ENCODE results near the gene SYCP2.

The SYCP2 gene

DNA sequence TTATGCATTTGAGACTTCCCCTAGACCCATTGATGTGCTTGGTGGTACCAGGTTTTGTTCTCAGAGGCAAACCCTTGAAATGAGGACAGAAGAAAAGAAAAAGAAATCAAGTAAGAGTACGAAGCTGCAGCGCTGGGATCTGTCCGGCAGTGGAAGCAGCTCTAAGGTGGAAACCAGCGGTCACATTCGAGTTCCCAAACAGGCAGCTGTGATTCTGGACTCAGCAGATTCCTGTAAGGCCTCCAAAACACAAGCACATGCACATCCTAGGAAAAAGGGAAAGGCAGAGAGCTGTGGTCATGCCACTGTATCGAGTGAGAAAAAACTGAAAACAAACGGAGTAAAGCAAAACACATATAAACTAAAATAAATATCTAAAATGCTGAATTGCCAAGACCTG lies 11.3 kb upstream of the SYCP2 start:
- DNase-seq: no peak

- DNase-seq: no peak
Observed at GRCh38 chr20:59942245-59942644, 8.8 kb upstream of the SYCP2 start.

GRCh38 chr20:59940956-59941294 lies 7.5 kb upstream of the SYCP2 start:
- DNase-seq: no peak

DNA sequence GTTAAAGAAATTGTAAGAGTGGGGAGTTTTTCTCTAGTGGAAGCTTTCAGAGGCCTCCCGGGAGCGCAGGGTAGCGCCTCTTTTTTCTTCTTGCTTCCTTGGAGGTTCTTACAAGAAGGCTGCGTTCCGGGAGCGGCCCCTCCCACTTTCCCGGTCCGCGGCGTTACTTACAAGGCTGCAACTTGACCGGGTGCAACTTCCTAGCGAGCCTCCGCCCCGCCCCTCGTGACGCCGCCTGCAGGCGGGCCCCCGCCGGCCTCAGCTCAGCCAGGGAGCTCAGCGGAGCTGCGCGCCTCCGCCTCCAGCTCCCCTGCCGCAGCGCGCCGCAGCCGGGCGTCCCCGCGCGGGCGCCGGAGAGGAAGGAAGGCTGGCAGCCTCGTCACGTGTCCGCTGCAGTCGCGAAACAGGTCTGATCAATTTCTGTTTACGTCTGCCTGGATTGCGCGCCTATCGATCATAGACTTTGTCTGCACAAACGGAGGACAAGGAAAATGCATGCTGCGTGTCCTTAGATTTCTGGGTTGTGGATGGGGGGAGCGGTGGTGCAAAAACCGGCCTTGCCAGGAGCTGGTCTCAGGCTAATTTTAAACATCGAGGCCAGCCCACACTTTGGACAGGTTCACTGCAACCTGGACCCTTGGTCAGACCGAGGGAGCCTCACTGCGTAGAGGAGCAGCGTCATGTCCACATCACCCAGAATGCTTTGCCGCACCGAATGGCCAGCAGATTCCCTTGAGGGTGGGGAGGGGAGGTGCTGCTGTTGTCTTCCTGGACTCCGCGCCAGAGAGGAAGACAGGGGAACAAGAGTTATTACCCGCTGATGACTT lies 6.9 kb upstream of the SYCP2 start, which contains the start of the genes FAM217B and PPP1R3D:
Gene FAM217B, plus strand, starts transcription at position 261 of the 827 bp plus-strand sequence. CDS start 3,555 bp downstream, outside the sequence.
Gene PPP1R3D, minus strand, starts transcription at position 177 of the 827 bp plus-strand sequence. CDS start 374 bp downstream, outside the sequence.
- DNase-seq: peak; percentile 79

GRCh38 chr20:59939879-59940128 lies 6.4 kb upstream of the SYCP2 start:
- DNase-seq: no peak

GRCh38 chr20:59939052-59939878 lies 5.8 kb upstream of the SYCP2 start:
- no peak for DNase-seq

- DNase-seq: no peak
Observed at GRCh38 chr20:59938696-59939051, 5.2 kb upstream of the SYCP2 start.

- no peak for DNase-seq
Observed at GRCh38 chr20:59938221-59938620, 4.8 kb upstream of the SYCP2 start.

DNA sequence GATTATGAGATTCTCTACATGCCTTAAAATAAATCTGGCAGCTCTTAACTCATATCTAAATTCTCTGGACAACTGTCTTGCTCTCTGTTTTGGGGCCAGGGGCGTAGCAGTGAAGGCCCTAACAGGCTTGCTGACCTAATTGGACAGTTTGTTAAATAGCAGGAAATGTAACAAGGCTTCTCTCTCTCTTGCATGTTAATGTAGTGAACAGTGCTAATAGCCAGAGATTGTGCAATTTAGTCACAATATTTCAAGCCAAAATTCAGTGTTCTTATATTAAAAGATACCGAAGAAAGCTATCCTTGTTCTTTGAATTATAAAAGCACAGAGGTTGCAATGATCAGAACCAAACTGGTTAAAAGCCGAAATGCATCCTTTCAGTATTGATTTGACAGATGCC lies 3.7 kb upstream of the SYCP2 start:
- DNase-seq: no peak

GRCh38 chr20:59936409-59936808 lies 3.0 kb upstream of the SYCP2 start:
- no peak for DNase-seq

DNA sequence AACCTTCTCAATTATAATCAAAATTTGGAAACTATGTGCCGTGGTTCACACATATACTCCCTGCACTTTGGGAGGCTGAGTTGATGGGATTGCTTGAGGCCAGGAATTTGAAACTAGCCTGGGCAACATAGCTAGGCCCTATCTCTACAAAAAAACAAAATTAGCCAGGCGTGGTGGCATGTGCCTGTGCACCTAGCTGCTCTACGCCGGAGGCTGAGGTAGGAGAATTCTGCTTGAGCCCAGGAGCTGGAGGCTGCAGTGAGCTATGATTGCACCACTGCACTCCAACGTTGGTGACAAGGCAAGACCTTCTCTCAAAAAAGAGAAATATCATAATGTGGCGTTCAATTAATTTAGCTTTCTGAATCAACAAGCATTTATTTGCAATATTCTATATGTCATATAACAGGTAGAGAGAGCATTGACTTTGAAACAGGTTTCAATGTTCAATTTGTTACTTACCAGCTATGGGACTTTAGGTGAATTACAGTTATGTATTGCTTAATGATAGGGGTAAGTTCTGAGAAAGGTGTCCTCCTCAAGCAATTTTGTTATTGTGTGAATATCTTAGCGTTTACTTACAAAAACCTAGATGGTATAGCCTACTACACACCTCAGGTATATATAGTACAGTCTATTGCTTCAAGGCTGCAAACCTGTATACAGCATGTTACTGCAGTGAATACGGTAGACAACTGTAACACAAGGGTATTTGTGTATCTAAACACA lies 2.2 kb upstream of the SYCP2 start:
- DNase-seq: no peak

GRCh38 chr20:59933849-59934585 lies 580 bp upstream of the SYCP2 start:
- peak; percentile 71 for DNase-seq

DNA sequence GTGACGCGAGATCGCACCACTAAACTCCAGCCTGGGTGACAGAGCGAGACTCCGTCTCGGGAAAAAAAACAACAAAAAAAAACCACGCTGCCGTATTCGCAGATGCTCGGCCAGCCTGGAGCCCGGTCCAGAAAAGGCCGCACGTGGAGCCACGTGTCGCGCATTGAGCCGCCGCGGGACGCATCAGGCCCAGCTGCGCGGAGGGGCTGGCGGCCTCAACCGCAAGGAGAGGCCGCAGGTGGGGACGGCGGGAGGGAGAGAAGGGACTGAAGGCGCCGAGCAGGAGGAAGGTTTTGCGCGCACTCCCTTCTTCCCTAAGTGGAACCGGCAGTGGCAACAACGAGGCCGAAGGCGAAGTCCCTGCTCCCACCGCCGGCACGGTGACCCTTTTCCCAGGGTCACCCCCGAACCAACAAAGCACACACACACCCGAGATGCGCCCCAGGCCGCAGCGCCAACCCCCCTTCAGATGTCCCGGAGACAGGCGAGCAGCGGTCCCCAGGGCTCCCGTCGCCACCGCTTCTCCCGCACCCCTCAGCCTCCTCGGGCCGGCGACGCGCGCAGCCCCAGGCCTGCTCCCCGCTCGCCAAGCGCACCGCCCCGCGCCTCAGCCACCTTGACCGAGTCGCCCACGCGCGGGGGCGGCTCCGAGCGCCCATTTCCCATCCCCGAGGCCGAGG lies 681 bp downstream of the SYCP2 start:
- DNase-seq: no peak

DNA sequence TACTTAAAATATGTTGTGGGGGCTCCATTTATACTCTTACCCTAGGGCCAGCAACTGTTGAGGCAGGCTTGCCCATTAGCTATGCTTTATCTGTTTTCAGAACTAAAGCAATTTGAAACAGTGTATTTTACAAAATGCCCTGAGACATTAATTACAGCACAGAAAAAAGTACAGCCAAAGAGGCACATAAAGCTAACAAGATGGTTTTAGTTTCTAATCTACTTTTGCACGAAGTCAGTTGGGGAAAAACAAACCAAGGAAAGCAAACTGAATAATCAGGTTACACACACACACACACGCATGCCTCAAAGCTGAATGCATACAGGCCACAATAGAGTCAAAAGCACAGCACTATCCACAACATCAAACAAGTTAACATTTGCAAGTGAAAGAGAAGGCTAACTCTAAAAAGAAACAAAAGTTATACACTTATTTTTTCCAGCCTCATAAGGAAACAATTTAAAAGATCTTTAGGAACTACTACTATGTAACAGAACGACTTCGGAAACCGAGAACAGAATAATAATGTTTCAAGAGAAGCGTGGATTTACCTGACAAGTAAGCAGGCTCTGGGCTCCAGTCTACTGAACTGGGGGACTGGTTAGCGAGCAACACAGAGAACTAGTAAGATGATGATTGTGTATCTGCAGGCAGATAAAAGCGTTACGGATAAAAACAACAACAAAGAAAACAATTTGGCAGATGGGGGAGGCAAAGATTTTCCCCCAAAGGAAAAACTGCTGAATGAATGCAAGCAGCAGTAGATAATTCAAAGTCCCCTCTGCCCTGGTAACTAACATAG lies 1.7 kb downstream of the SYCP2 start:
- no peak for DNase-seq

DNA sequence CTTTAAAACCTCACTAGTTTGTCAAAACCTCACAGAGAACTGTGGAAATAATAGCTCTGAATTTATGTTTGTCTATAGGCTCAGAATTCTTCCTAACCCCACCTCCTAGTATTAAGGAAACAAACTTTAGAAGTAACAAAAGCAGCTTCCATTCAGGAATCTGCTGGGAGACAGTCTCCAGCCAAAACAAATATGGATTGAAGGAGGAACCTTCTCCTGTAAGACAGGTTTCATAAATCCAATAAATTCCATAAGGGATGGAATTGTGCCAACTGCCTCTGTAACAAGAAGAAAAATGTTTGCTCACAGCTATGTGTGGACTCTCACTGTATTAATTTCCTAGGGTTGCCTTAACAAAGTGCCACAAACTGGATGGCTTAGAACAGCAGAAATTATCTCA lies 7.5 kb downstream of the SYCP2 start:
- no peak for DNase-seq

GRCh38 chr20:59925359-59925758 lies 8.1 kb downstream of the SYCP2 start:
- DNase-seq: no peak

GRCh38 chr20:59923514-59923913 lies 9.9 kb downstream of the SYCP2 start:
- no peak for DNase-seq

DNA sequence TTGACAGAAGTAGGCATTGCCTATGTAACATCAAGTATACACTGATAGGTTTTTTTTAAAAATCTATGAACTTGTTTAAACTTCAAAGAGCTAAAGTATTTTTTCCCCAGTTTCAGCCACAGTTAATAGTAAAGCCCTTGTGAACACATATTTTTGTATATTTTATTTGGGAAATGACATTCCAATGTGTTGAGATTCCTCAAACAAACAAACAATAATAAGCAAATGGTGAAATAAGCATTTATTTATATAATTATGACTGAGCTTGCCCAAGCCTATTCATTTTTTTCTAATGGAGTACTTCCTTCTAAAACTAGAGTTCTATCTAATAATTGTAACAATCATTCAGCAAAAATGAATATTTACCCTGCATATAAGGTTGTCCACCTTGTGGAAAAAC lies 12.5 kb downstream of the SYCP2 start:
- DNase-seq: no peak

GRCh38 chr20:59912609-59913008 lies 20.8 kb downstream of the SYCP2 start:
- no peak for DNase-seq

DNA sequence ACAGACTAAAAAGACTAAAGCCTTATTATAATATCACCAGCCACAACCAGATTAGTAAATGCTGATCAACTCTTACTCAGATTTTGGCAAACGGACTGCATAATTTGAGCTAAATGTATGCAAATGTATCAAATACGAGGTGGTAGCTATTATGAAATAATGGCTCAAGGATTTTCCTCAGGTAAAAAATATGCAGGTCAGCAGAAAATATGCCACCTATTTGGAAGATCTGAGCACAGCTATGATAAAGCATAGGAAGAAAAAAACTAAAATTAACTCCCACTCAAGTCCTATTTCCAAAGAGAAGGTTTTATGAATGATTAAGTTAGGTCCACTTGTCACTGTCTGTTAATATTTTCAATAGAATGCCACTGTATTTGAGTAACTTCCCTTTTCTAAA lies 22.4 kb downstream of the SYCP2 start:
- no peak for DNase-seq

DNA sequence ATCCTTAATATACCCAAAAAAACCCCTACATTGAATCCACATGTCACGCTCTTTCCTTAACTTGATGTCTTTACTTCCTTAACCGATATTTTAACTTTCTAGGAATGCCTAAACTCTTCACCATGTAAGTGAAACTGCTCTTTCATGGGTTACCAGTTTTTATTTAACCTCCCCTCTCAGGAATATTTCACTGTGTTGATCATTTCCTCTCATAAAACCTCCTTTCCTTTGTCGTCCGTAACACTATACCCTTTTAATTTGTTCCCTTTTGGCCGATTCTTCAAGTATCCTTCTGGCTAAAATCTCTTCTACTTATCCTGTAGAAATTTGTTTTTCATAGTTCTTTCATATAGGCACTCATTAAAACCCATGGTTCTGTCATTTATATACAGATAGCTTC lies 24.6 kb downstream of the SYCP2 start:
- DNase-seq: no peak

- no peak for DNase-seq
Observed at GRCh38 chr20:59903621-59904020, 29.8 kb downstream of the SYCP2 start.

Data from activated T-cell treated with anti-CD3 and anti-CD28 coated beads for 4 hours (primary cell).